Measurements from ENCODE around the gene SYNDIG1.

The SYNDIG1 gene

DNA sequence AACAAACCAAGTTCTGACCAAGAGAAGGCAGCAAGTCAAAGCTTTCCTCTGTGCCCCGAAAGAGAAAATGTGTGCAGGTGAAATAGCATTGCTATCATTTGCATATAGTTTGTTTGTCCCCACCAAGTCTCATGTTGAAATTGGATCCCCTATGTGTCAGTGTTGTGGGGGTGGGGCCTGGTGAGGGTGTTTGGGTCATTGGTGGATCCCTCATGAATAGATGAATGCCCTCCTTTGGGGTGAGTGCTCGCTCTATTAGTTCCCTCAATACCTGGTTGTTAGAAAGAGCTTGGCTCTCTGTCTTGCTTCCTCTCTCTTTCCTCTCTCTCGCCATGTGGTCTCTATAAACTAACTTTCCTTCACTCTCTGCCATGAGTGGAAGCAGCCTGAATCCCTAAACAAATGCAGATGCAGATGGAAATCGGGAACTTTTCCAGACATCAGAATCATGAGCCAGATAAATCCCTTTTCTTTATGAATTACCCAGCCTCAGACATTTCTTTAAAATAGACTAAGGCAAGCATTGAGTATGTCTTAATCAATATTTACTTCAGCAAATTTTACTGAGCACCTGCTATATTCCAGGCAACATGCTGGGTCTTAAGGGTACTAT is 43.8 kb upstream of the SYNDIG1 start:
- no peak overlapping the region for H3K4me3 ChIP-seq (ENCODE audit: low read length)
- no peak for DNase-seq (ENCODE audit: low read depth)
- TF ChIP-seq, protein P1, sequence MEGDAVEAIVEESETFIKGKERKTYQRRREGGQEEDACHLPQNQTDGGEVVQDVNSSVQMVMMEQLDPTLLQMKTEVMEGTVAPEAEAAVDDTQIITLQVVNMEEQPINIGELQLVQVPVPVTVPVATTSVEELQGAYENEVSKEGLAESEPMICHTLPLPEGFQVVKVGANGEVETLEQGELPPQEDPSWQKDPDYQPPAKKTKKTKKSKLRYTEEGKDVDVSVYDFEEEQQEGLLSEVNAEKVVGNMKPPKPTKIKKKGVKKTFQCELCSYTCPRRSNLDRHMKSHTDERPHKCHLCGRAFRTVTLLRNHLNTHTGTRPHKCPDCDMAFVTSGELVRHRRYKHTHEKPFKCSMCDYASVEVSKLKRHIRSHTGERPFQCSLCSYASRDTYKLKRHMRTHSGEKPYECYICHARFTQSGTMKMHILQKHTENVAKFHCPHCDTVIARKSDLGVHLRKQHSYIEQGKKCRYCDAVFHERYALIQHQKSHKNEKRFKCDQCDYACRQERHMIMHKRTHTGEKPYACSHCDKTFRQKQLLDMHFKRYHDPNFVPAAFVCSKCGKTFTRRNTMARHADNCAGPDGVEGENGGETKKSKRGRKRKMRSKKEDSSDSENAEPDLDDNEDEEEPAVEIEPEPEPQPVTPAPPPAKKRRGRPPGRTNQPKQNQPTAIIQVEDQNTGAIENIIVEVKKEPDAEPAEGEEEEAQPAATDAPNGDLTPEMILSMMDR (IDR thresholded peaks at IDR 0.05; ENCODE audit: insufficient read depth, low read depth, low read length, missing control alignments) = no peak

- no peak overlapping the region for H3K4me3 ChIP-seq (ENCODE audit: low read length)
- TF ChIP-seq, protein P1 (IDR thresholded peaks at IDR 0.05; ENCODE audit: insufficient read depth, low read depth, low read length, missing control alignments) = no peak
- no peak for DNase-seq (ENCODE audit: low read depth)
These were observed 38.0 kb upstream of the SYNDIG1 start for GRCh38 chr20:24431279-24432045.

DNA sequence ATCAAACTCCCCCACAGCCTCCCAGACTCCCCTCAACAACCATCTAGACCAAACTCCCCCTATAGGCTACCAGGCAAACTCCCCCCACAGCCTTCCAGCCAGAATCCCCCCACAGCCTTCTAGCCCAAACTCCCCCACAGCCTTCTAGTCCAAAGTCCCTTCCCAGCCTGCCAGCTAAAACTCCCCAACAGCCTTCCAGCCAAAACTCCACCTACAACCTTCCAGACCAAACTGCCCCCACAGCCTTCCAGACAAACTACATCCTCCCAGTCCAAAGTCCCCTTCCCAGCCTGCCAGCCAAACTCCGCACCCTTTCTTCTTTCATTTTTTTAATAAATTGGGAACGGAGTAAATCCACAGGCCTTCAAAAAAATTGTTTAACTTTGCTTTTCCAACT is 37.4 kb upstream of the SYNDIG1 start:
- DNase-seq (ENCODE audit: low read depth) = no peak
- no peak overlapping the region for H3K4me3 ChIP-seq (ENCODE audit: low read length)
- TF ChIP-seq, protein P1 (IDR thresholded peaks at IDR 0.05; ENCODE audit: insufficient read depth, low read depth, low read length, missing control alignments) = no peak

DNA sequence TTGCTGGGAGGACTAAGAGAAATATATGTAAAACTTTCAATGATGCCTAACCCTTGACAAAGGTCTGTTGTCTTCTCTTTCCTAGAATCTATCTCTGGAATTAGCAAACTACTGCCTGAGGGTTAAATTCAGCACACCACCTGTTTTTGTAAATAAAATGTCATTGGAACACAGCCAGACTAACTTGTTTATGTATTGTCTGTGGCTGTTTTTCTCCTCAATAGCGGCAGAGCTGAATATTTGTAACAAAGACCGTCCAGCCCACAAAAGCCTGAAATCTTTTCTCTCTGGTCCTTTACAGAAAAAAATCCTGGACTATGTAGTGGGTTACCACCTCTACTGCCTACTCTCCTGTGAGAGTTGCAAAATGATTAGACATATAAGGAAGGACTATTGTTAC is 33.3 kb upstream of the SYNDIG1 start:
- no peak overlapping the region for H3K4me3 ChIP-seq (ENCODE audit: low read length)
- TF ChIP-seq, protein P1 (IDR thresholded peaks at IDR 0.05; ENCODE audit: insufficient read depth, low read depth, low read length, missing control alignments) = no peak
- no peak for DNase-seq (ENCODE audit: low read depth)

- TF ChIP-seq, protein P1 (IDR thresholded peaks at IDR 0.05; ENCODE audit: insufficient read depth, low read depth, low read length, missing control alignments) = no peak
- H3K4me3 ChIP-seq (ENCODE audit: low read length) = no peak overlapping the region
- no peak for DNase-seq (ENCODE audit: low read depth)
These were observed 32.0 kb upstream of the SYNDIG1 start for GRCh38 chr20:24437196-24438082.

- TF ChIP-seq, protein P1 (IDR thresholded peaks at IDR 0.05; ENCODE audit: insufficient read depth, low read depth, low read length, missing control alignments) = no peak
- no peak for DNase-seq (ENCODE audit: low read depth)
- no peak overlapping the region for H3K4me3 ChIP-seq (ENCODE audit: low read length)
These were observed 31.1 kb upstream of the SYNDIG1 start for GRCh38 chr20:24438331-24438730.

All from epithelial cell of esophagus (primary cell).